ENCODE data around the gene GPC3.
A peak's percentile ranks its signal among the peaks of the same experiment; 100 is the strongest.

The GPC3 gene

DNA sequence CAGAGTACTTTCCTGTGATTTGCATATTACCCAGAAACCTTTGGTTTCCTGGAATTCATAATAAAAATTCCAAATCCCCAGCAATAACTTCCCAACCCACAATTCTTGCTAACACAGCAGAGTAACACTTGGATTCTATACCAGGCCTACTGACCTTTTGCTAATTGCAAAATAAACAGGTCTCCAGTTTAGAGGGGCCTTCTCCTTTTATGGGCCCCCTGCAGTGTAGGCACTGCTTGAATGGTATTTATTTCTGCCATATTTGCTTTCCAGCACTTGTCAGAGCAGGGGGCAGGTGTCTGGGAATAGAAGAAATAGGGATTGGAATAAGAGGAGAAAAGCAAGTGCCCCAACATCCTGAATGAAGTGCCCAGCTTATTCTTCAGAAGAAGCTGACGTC, 25.3 kb upstream of the GPC3 start (continued):
- peak; percentile 76 for TF ChIP-seq OSR2 (tag by site-specific recombination; IDR thresholded peaks at IDR 0.05)
- TF ChIP-seq, protein P1, sequence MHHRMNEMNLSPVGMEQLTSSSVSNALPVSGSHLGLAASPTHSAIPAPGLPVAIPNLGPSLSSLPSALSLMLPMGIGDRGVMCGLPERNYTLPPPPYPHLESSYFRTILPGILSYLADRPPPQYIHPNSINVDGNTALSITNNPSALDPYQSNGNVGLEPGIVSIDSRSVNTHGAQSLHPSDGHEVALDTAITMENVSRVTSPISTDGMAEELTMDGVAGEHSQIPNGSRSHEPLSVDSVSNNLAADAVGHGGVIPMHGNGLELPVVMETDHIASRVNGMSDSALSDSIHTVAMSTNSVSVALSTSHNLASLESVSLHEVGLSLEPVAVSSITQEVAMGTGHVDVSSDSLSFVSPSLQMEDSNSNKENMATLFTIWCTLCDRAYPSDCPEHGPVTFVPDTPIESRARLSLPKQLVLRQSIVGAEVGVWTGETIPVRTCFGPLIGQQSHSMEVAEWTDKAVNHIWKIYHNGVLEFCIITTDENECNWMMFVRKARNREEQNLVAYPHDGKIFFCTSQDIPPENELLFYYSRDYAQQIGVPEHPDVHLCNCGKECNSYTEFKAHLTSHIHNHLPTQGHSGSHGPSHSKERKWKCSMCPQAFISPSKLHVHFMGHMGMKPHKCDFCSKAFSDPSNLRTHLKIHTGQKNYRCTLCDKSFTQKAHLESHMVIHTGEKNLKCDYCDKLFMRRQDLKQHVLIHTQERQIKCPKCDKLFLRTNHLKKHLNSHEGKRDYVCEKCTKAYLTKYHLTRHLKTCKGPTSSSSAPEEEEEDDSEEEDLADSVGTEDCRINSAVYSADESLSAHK (tag by site-specific recombination; IDR thresholded peaks at IDR 0.05) = peak; percentile 74
- peak; percentile 92 for TF ChIP-seq ZNF561 (tag by site-specific recombination; IDR thresholded peaks at IDR 0.05; ENCODE audit: borderline replicate concordance)
- peak; percentile 67; the same call in 1 of the 2 replicates for TF ChIP-seq SCRT1 (tag by site-specific recombination; IDR thresholded peaks at IDR 0.05; ENCODE audit: borderline replicate concordance)
- TF ChIP-seq ZBTB8A (tag by site-specific recombination; IDR thresholded peaks at IDR 0.05) = peak; percentile 61
- TF ChIP-seq ZNF830 (tag by site-specific recombination; IDR thresholded peaks at IDR 0.05; ENCODE audit: low read depth) = no peak
- TF ChIP-seq, protein P2, sequence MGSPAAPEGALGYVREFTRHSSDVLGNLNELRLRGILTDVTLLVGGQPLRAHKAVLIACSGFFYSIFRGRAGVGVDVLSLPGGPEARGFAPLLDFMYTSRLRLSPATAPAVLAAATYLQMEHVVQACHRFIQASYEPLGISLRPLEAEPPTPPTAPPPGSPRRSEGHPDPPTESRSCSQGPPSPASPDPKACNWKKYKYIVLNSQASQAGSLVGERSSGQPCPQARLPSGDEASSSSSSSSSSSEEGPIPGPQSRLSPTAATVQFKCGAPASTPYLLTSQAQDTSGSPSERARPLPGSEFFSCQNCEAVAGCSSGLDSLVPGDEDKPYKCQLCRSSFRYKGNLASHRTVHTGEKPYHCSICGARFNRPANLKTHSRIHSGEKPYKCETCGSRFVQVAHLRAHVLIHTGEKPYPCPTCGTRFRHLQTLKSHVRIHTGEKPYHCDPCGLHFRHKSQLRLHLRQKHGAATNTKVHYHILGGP (tag by site-specific recombination; IDR thresholded peaks at IDR 0.05) = peak; percentile 78
- 0 out of 2 replicates have a peak, but pooled peaks have one; percentile 26 for TF ChIP-seq KLF10 (tag by site-specific recombination; IDR thresholded peaks at IDR 0.05)
- TF ChIP-seq ZNF132 (tag by site-specific recombination; IDR thresholded peaks at IDR 0.05; ENCODE audit: borderline replicate concordance) = no peak
- peak; percentile 91 for TF ChIP-seq MZF1 (tag by site-specific recombination; IDR thresholded peaks at IDR 0.05; ENCODE audit: borderline replicate concordance)
- no peak for TF ChIP-seq ZNF248 (tag by site-specific recombination; IDR thresholded peaks at IDR 0.05)
- no peak for TF ChIP-seq ZNF473 (tag by site-specific recombination; IDR thresholded peaks at IDR 0.05)
- TF ChIP-seq, protein P3, sequence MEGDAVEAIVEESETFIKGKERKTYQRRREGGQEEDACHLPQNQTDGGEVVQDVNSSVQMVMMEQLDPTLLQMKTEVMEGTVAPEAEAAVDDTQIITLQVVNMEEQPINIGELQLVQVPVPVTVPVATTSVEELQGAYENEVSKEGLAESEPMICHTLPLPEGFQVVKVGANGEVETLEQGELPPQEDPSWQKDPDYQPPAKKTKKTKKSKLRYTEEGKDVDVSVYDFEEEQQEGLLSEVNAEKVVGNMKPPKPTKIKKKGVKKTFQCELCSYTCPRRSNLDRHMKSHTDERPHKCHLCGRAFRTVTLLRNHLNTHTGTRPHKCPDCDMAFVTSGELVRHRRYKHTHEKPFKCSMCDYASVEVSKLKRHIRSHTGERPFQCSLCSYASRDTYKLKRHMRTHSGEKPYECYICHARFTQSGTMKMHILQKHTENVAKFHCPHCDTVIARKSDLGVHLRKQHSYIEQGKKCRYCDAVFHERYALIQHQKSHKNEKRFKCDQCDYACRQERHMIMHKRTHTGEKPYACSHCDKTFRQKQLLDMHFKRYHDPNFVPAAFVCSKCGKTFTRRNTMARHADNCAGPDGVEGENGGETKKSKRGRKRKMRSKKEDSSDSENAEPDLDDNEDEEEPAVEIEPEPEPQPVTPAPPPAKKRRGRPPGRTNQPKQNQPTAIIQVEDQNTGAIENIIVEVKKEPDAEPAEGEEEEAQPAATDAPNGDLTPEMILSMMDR (tag by site-specific recombination; IDR thresholded peaks at IDR 0.05) = no peak
- TF ChIP-seq, protein P4, sequence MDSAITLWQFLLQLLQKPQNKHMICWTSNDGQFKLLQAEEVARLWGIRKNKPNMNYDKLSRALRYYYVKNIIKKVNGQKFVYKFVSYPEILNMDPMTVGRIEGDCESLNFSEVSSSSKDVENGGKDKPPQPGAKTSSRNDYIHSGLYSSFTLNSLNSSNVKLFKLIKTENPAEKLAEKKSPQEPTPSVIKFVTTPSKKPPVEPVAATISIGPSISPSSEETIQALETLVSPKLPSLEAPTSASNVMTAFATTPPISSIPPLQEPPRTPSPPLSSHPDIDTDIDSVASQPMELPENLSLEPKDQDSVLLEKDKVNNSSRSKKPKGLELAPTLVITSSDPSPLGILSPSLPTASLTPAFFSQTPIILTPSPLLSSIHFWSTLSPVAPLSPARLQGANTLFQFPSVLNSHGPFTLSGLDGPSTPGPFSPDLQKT (IDR thresholded peaks at IDR 0.05; ENCODE audit: borderline replicate concordance, low read depth, low read length) = no peak
- TF ChIP-seq ZNF843 (tag by site-specific recombination; IDR thresholded peaks at IDR 0.05) = peak; percentile 85
- no peak for TF ChIP-seq EGR2 (tag by site-specific recombination; IDR thresholded peaks at IDR 0.05; ENCODE audit: low read depth)
- peak; percentile 94 for TF ChIP-seq GLIS1 (tag by site-specific recombination; IDR thresholded peaks at IDR 0.05)
- no peak for TF ChIP-seq ZNF157 (tag by site-specific recombination; IDR thresholded peaks at IDR 0.05)
- TF ChIP-seq ZNF585B (tag by site-specific recombination; IDR thresholded peaks at IDR 0.05) = no peak
- TF ChIP-seq ZNF747 (tag by site-specific recombination; IDR thresholded peaks at IDR 0.05) = no peak
- no peak for TF ChIP-seq ZNF404 (tag by site-specific recombination; IDR thresholded peaks at IDR 0.05)
- TF ChIP-seq, protein P5, sequence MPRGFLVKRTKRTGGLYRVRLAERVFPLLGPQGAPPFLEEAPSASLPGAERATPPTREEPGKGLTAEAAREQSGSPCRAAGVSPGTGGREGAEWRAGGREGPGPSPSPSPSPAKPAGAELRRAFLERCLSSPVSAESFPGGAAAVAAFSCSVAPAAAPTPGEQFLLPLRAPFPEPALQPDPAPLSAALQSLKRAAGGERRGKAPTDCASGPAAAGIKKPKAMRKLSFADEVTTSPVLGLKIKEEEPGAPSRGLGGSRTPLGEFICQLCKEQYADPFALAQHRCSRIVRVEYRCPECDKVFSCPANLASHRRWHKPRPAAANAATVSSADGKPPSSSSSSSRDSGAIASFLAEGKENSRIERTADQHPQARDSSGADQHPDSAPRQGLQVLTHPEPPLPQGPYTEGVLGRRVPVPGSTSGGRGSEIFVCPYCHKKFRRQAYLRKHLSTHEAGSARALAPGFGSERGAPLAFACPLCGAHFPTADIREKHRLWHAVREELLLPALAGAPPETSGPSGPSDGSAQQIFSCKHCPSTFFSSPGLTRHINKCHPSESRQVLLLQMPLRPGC (tag by site-specific recombination; IDR thresholded peaks at IDR 0.05) = peak; percentile 28; the same call in 1 of the 2 replicates
- no peak for TF ChIP-seq ZNF221 (tag by site-specific recombination; IDR thresholded peaks at IDR 0.05; ENCODE audit: borderline replicate concordance)
- TF ChIP-seq IKZF3 (tag by site-specific recombination; IDR thresholded peaks at IDR 0.05) = peak; percentile 70
- no peak for TF ChIP-seq ZSCAN16 (tag by site-specific recombination; IDR thresholded peaks at IDR 0.05)
- TF ChIP-seq, protein P6, sequence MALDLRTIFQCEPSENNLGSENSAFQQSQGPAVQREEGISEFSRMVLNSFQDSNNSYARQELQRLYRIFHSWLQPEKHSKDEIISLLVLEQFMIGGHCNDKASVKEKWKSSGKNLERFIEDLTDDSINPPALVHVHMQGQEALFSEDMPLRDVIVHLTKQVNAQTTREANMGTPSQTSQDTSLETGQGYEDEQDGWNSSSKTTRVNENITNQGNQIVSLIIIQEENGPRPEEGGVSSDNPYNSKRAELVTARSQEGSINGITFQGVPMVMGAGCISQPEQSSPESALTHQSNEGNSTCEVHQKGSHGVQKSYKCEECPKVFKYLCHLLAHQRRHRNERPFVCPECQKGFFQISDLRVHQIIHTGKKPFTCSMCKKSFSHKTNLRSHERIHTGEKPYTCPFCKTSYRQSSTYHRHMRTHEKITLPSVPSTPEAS (tag by site-specific recombination; IDR thresholded peaks at IDR 0.05) = no peak
- no peak for TF ChIP-seq ZNF394 (tag by site-specific recombination; IDR thresholded peaks at IDR 0.05; ENCODE audit: borderline replicate concordance)
- TF ChIP-seq ZNF16 (tag by site-specific recombination; IDR thresholded peaks at IDR 0.05; ENCODE audit: low read depth) = no peak
- no peak for TF ChIP-seq ZFHX2 (tag by site-specific recombination; conservative IDR thresholded peaks at IDR 0.05)
- TF ChIP-seq, protein P7, sequence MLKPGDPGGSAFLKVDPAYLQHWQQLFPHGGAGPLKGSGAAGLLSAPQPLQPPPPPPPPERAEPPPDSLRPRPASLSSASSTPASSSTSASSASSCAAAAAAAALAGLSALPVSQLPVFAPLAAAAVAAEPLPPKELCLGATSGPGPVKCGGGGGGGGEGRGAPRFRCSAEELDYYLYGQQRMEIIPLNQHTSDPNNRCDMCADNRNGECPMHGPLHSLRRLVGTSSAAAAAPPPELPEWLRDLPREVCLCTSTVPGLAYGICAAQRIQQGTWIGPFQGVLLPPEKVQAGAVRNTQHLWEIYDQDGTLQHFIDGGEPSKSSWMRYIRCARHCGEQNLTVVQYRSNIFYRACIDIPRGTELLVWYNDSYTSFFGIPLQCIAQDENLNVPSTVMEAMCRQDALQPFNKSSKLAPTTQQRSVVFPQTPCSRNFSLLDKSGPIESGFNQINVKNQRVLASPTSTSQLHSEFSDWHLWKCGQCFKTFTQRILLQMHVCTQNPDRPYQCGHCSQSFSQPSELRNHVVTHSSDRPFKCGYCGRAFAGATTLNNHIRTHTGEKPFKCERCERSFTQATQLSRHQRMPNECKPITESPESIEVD (tag by site-specific recombination; IDR thresholded peaks at IDR 0.05) = no peak

All from HEK293 (cell line).